Spleen (tissue), 7 donors: Measurements from ENCODE around the gene ASPDH.
A peak's percentile ranks its signal among the peaks of the same experiment; 100 is the strongest.

Experiments used
- CTCF ChIP-seq, 11 experiments: fragments of 200-600 bp in 7 of 11; fragments of 450-650 bp in 4 of 11; sonication (generic) in 4 of 11; IDR thresholded peaks in 8 of 11; conservative IDR thresholded peaks in 3 of 11; 1 replicate in 7 of 11; 2 replicates in 4 of 11; pipeline versions ENCODE4 v1.4.0 to v1.8.0; 2016 to 2021; ENCODE audit warnings: antibody characterized with exemption in 11 of 11, inconsistent platforms in 4 of 11, mild to moderate bottlenecking in 1 of 11
- POLR2AphosphoS5 ChIP-seq, 3 donors: sonication (generic); formaldehyde crosslinking; IDR thresholded peaks; one replicate each; pipeline ENCODE4 v1.5.1; 2017; ENCODE audit warnings: antibody characterized with exemption in 3 of 3
- donor health status: DM: no; HTN: no; CAD: no; lungs with moderate emphysema.
- donor health status: DM: no; HTN: no; CAD: no.
- donor health status: DM: no; HTN: no; CAD: no.

- TF ChIP-seq POLR2AphosphoS5 (IDR thresholded peaks at IDR 0.05) (peak in 2 of 3 donors; percentile 8 to 31), CTCF (IDR thresholded peaks at IDR 0.05 in 8 of 11, conservative IDR thresholded peaks at IDR 0.05 in 3 of 11) (no peak)
These were observed 23.3 kb downstream of the ASPDH start for GRCh38 chr19:50490411-50490811.
